Thyroid gland (tissue), 4 donors: ENCODE measurements around the gene VWC2L. TPM values are rescaled to one million over a fixed set of nuclear protein-coding genes. Genes with fewer than 3 reads are reported as not detected.
A peak's percentile ranks its signal among the peaks of the same experiment; 100 is the strongest.

Source experiments
- DNase-seq, 2 donors: peaks; one replicate each; pipeline ENCODE4 v3.0.0-alpha.2; 2019
- H3K27ac ChIP-seq, 3 donors: fragments of 200-600 bp; sonication (generic); 1 replicate in 2 of 3; 2 replicates in 1 of 3; pipeline ENCODE4 v1.5.1; 2016 to 2019; ENCODE audit warnings: mild to moderate bottlenecking in 1 of 3, moderate library complexity in 1 of 3
- H3K27me3 ChIP-seq: fragments of 200-600 bp; sonication (generic); one replicate; pipeline ENCODE4 v1.5.1; 2019
- H3K36me3 ChIP-seq, 2 donors: fragments of 200-600 bp; sonication (generic); one replicate each; pipeline ENCODE4 v1.5.1; 2016 to 2019
- H3K4me1 ChIP-seq, 2 donors: fragments of 200-600 bp; sonication (generic); one replicate each; pipeline ENCODE4 v1.5.1; 2017 to 2019
- H3K4me3 ChIP-seq, 3 donors: fragments of 200-600 bp; sonication (generic); replicated peaks in 1 of 3; 1 replicate in 2 of 3; 2 replicates in 1 of 3; pipeline ENCODE4 v1.5.1; 2016; ENCODE audit warnings: mild to moderate bottlenecking in 1 of 3
- H3K9me3 ChIP-seq: fragments of 200-600 bp; sonication (generic); one replicate; pipeline ENCODE4 v1.5.1; 2017
- POLR2A ChIP-seq, 2 donors: fragments of 450-650 bp; IDR thresholded peaks; one replicate each; pipeline ENCODE4 v1.6.1; 2017; ENCODE audit warnings: antibody characterized with exemption in 2 of 2, mild to moderate bottlenecking in 2 of 2, moderate library complexity in 1 of 2
- WGBS, 2 donors: methylation state at CpG; one replicate each; pipeline ENCODE4 v1.1.5; 2017; 5-methylcytosine and 5-hydroxymethylcytosine counted together
- intact Hi-C: fragments of 100-400 bp; cut with DNase I; formaldehyde crosslinking; loops from one replicate; pipeline ENCODE4 v1.15.1; 2023
- total RNA-seq, 4 donors: library from RNA; depleted of rRNA; stranded (reverse); fragments of >200 nt; gene quantifications; one replicate each; pipeline ENCODE4 v1.2.3, GENCODE V29; 2016
- TF ChIP-seq, protein P1 (sequence below), 6 experiments: fragments of 200-600 bp in 3 of 6; fragments of 450-650 bp in 3 of 6; sonication (generic) in 3 of 6; IDR thresholded peaks; one replicate each; pipeline ENCODE4 v1.5.1; 2016 to 2019; ENCODE audit warnings: antibody characterized with exemption in 6 of 6, mild to moderate bottlenecking in 2 of 6, inconsistent platforms in 1 of 6, moderate library complexity in 1 of 6

VWC2L gene
- total RNA-seq, 4 donors from 2014 or later = not detected

DNA sequence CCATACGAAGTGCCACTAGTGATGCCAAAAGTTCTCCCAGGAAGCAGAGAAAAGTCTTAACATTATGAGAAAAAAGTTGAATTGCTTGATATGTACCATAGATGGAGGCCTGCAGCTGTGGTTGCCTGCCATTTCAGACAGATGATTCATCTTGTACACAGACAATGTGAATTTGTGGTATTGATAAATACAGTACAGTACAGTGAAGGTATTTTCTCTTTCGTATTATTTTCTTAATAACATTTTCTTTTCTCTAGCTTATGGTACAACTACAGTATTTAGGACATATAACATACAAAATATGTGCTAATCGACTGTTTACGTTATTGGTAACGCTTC lies 33.6 kb upstream of the VWC2L start:
- intact Hi-C loops = no loop called here
- no peaks in the 10 kb centered on the region for H3K27me3 ChIP-seq
- no peaks in the 10 kb centered on the region for H3K4me1 ChIP-seq
- no peak overlapping the region for H3K4me3 ChIP-seq
- WGBS, 2 donors = 95% methylated on average over 5 of the region's 5 CpGs
- no peak overlapping the region for H3K27ac ChIP-seq
- no peaks in the 10 kb centered on the region for H3K36me3 ChIP-seq
- H3K9me3 ChIP-seq = no peaks in the 10 kb centered on the region
- TF ChIP-seq, protein P1, sequence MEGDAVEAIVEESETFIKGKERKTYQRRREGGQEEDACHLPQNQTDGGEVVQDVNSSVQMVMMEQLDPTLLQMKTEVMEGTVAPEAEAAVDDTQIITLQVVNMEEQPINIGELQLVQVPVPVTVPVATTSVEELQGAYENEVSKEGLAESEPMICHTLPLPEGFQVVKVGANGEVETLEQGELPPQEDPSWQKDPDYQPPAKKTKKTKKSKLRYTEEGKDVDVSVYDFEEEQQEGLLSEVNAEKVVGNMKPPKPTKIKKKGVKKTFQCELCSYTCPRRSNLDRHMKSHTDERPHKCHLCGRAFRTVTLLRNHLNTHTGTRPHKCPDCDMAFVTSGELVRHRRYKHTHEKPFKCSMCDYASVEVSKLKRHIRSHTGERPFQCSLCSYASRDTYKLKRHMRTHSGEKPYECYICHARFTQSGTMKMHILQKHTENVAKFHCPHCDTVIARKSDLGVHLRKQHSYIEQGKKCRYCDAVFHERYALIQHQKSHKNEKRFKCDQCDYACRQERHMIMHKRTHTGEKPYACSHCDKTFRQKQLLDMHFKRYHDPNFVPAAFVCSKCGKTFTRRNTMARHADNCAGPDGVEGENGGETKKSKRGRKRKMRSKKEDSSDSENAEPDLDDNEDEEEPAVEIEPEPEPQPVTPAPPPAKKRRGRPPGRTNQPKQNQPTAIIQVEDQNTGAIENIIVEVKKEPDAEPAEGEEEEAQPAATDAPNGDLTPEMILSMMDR (IDR thresholded peaks at IDR 0.05) = no peak
- TF ChIP-seq POLR2A (IDR thresholded peaks at IDR 0.05) = no peak
- DNase-seq = no peak

DNA sequence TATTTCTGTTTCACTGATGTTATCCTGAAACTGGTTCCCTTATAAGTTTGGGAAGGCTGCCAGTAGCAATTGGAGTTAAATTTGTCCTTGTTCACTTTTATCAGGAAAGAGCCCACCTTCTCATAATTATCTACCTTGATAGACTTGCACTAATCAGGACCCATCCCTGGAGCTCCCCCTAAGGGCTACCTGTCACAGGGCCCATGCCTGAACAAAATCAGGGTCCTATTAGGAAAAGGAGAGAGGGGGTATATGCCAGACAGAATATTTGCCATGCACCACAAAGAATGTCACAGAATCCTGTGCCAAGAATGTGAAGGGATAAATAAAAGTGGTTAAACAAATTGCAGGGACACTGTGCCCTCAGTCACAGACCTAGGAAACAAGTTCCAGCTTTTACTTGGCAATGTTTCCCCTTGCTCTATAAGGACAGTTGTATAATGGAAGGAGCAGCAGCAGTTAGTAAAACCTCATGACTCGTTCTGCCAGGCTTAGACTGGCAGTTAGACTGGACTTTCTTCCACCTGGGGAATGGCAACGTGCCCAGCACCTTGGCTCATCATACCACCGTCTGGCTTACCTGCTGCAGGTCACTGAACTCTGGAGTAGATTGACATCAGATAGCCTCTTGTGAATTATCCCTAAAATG lies 32.3 kb upstream of the VWC2L start:
- Histone ChIP-seq H3K27me3 (no peaks in the 10 kb centered on the region), H3K4me1 (no peaks in the 10 kb centered on the region), H3K36me3 (no peaks in the 10 kb centered on the region), H3K9me3 (no peaks in the 10 kb centered on the region), H3K4me3 (no peak overlapping the region), H3K27ac (no peak overlapping the region)
- TF ChIP-seq POLR2A (IDR thresholded peaks at IDR 0.05) = no peak
- TF ChIP-seq, protein P1 (IDR thresholded peaks at IDR 0.05) = no peak
- DNase-seq = peak; percentile 68 to 83
- intact Hi-C loops = no loop called here
- WGBS, 2 donors = 15 to 21% methylated on average over 3 of the region's 3 CpGs

DNA sequence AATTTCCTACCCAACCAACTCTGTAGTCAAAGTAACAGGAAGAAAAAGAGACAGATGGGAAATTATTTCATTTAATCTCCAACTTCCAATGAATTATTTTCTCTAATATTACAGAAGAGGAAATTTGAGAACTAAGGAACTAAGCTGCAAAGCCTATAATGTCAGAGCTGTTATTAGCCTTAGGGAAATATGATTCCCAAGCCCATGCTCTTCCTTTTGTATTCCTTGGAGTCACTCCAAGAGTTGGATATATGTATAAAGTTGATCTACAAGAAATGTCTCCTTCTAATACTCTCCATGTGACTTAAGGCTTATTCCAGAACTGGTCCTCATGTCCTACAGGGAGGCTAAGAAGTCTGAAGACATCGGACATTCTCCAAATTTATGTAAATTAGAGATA lies 31.6 kb upstream of the VWC2L start:
- DNase-seq = no peak
- Histone ChIP-seq H3K27me3 (no peaks in the 10 kb centered on the region), H3K4me3 (no peak overlapping the region), H3K36me3 (no peaks in the 10 kb centered on the region), H3K9me3 (no peaks in the 10 kb centered on the region), H3K4me1 (no peaks in the 10 kb centered on the region), H3K27ac (no peak overlapping the region)
- TF ChIP-seq, protein P1 (IDR thresholded peaks at IDR 0.05) = no peak
- no peak for TF ChIP-seq POLR2A (IDR thresholded peaks at IDR 0.05)
- WGBS, 2 donors = 76 to 81% methylated on average over 1 of the region's 1 CpG
- intact Hi-C loops = no loop called here

DNA sequence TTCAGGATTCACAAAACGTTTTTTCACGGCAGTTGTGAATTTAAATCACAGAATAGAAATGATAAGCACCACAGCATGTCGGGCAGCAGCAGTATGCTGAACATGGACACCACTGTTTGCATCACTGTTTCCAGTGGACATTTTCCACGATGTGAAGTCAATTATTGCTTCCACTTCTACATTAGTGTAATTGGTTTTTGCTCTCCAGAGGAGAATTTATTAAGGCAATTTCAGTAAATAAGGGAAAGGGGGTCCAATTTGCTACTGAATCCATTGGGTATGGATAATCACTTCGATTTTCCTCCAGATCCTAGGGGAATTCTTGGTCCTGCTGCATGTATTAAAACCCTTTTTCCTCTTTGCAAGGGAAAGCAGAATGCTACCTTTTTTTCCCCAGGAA lies 30.2 kb upstream of the VWC2L start:
- H3K27me3 ChIP-seq = no peaks in the 10 kb centered on the region
- DNase-seq = no peak
- H3K36me3 ChIP-seq = no peaks in the 10 kb centered on the region
- no peak for TF ChIP-seq POLR2A (IDR thresholded peaks at IDR 0.05)
- TF ChIP-seq, protein P1 (IDR thresholded peaks at IDR 0.05) = no peak
- no peak overlapping the region for H3K4me3 ChIP-seq
- no peaks in the 10 kb centered on the region for H3K4me1 ChIP-seq
- intact Hi-C loops = no loop called here
- 76 to 83% methylated on average over 5 of the region's 5 CpGs for WGBS, 2 donors
- no peaks in the 10 kb centered on the region for H3K9me3 ChIP-seq
- no peak overlapping the region for H3K27ac ChIP-seq

DNA sequence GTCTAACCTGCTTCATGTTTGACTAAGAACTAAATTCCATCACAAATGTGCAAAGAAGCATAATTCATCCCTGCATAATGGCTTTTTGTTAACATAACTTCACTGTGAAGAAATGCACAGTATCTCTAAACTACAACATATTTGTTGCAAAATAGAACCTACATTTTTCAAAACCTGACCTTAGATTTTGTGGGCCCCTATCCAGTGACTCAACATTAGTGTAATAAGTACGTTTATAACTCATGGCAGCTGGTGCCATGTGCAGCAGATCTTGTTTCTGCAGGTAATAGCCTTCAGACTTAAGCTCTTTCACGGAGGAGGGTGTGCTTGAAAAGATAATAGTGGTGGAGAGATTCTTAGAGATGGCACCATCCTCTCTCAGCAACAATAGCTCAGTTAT lies 28.6 kb upstream of the VWC2L start:
- H3K4me1 ChIP-seq = no peaks in the 10 kb centered on the region
- H3K36me3 ChIP-seq = no peaks in the 10 kb centered on the region
- 50 to 70% methylated on average over 2 of the region's 2 CpGs for WGBS, 2 donors
- H3K4me3 ChIP-seq = no peak overlapping the region
- intact Hi-C loops = no loop called here
- H3K27me3 ChIP-seq = no peaks in the 10 kb centered on the region
- H3K27ac ChIP-seq = no peak overlapping the region
- TF ChIP-seq, protein P1 (IDR thresholded peaks at IDR 0.05) = no peak
- no peak for TF ChIP-seq POLR2A (IDR thresholded peaks at IDR 0.05)
- DNase-seq = no peak
- no peaks in the 10 kb centered on the region for H3K9me3 ChIP-seq
